Lung (tissue), 12 donors: Measurements from ENCODE around the gene CDH13. TPM values are rescaled to one million over a fixed set of nuclear protein-coding genes. Genes with fewer than 3 reads are reported as not detected.

ENCODE experiments used
- ATAC-seq: fragments of 200-7000 bp; cut with Tn5 transposase; one replicate; pipeline ENCODE4 v1.9.1; 2020; ENCODE audit warnings: moderate number of reproducible peaks; ENCODE audit not compliant: insufficient read depth, low FRiP score
- DNase-seq, 3 donors: peaks; one replicate each; pipeline ENCODE4 v3.0.0-alpha.2; 2013 to 2017
- H3K27ac ChIP-seq, 2 donors: one replicate each; pipeline ENCODE4 v1.5.1; 2013; ENCODE audit warnings: mild to moderate bottlenecking in 2 of 2, moderate library complexity in 2 of 2, control low read depth in 1 of 2, inconsistent platforms in 1 of 2, low read depth in 1 of 2, low read length in 1 of 2
- H3K27me3 ChIP-seq, 3 donors: one replicate each; pipeline ENCODE4 v1.5.1; 2013; ENCODE audit warnings: low read length in 2 of 3; ENCODE audit not compliant: control insufficient read depth in 3 of 3, insufficient read depth in 3 of 3
- H3K36me3 ChIP-seq, 4 donors: one replicate each; pipeline ENCODE4 v1.5.1; 2013; ENCODE audit warnings: low read length in 4 of 4, mild to moderate bottlenecking in 1 of 4, moderate library complexity in 1 of 4; ENCODE audit not compliant: control insufficient read depth in 4 of 4, insufficient read depth in 4 of 4
- H3K4me1 ChIP-seq, 5 donors: one replicate each; pipeline ENCODE4 v1.5.1; 2013; ENCODE audit warnings: low read length in 5 of 5, mild to moderate bottlenecking in 2 of 5, moderate library complexity in 1 of 5; ENCODE audit not compliant: control insufficient read depth in 5 of 5, insufficient read depth in 5 of 5
- H3K4me3 ChIP-seq: one replicate; pipeline ENCODE4 v1.5.1; 2013; ENCODE audit warnings: mild to moderate bottlenecking, control low read depth, moderate library complexity
- H3K9ac ChIP-seq, 2 donors: one replicate each; pipeline ENCODE4 v1.5.1; 2013; ENCODE audit warnings: low read length in 2 of 2, control low read depth in 1 of 2; ENCODE audit not compliant: insufficient read depth in 1 of 2
- H3K9me3 ChIP-seq, 4 donors: one replicate each; pipeline ENCODE4 v1.5.1; 2013; ENCODE audit warnings: low read length in 3 of 4, mild to moderate bottlenecking in 1 of 4, moderate library complexity in 1 of 4; ENCODE audit not compliant: control insufficient read depth in 4 of 4, insufficient read depth in 3 of 4
- CTCF ChIP-seq: IDR thresholded peaks from 2 replicates; pipeline ENCODE4 v1.5.1; 2012; ENCODE audit warnings: mild to moderate bottlenecking; ENCODE audit errors: control extremely low read depth, extremely low read depth
- WGBS, 2 donors: extraction: QIAGEN DNeasy Blood & Tissue Kit; methylation state at CpG; one replicate each; pipeline ENCODE4 v1.1.7; 2013; 5-methylcytosine and 5-hydroxymethylcytosine counted together
- polyA plus RNA-seq, 2 donors: library from polyadenylated mRNA; stranded (reverse); fragments of 200-250 nt; gene quantifications; one replicate each; pipeline ENCODE4 v1.2.1, GENCODE V29; 2013
- total RNA-seq, 2 donors: library from RNA; depleted of rRNA in 1 of 2; stranded (reverse); fragments of >200 nt in 1 of 2; gene quantifications; one replicate each; pipeline ENCODE4 v1.2.1, GENCODE V29; 2014 to 2021
- donor health status: control.
- donor health status: control.
- donor health status: Bipolar disorder and iron deficiency.
- donor health status: healthy.
- donor health status: DM: yes; HTN: yes; CAD: no.

The CDH13 gene
- total and polyA plus RNA-seq, 4 donors = 2.1 to 12.3 (median 7.3) TPM

- 89 to 90% methylated on average over 3 of the region's 3 CpGs for WGBS, 2 donors
- no peak overlapping the region for H3K9ac ChIP-seq
- peaks cover 0 to 4% (median 0%) of the 10 kb centered on the region in 5 donors for H3K4me1 ChIP-seq
- ATAC-seq (no peak), DNase-seq (no peak)
- H3K4me3 ChIP-seq = no peak overlapping the region
- H3K36me3 ChIP-seq = no peaks in the 10 kb centered on the region
- H3K27me3 ChIP-seq = no peaks in the 10 kb centered on the region
- TF ChIP-seq CTCF = no peak
- peaks cover 0 to 3% (median 0%) of the 10 kb centered on the region in 4 donors for H3K9me3 ChIP-seq
- H3K27ac ChIP-seq = no peak overlapping the region
Measured at GRCh38 chr16:82720414-82720813, 93.6 kb downstream of the CDH13 start.

GRCh38 chr16:82726306-82726705 lies 99.5 kb downstream of the CDH13 start:
- WGBS, 2 donors = 88 to 92% methylated on average over 2 of the region's 2 CpGs
- Histone ChIP-seq H3K9ac (no peak overlapping the region), H3K4me1 (peaks cover 0 to 9% (median 0%) of the 10 kb centered on the region in 5 donors), H3K36me3 (peaks cover 0 to 5% (median 0%) of the 10 kb centered on the region in 4 donors), H3K9me3 (peaks cover 0 to 3% (median 0%) of the 10 kb centered on the region in 4 donors), H3K4me3 (no peak overlapping the region), H3K27ac (no peak overlapping the region), H3K27me3 (no peaks in the 10 kb centered on the region)
- DNase-seq (no peak), ATAC-seq (no peak)
- TF ChIP-seq CTCF = no peak

- Histone ChIP-seq H3K27ac (no peak overlapping the region), H3K4me1 (peaks cover 0 to 21% (median 0%) of the 10 kb centered on the region in 5 donors), H3K9me3 (peaks cover 0 to 3% (median 0%) of the 10 kb centered on the region in 4 donors), H3K27me3 (no peaks in the 10 kb centered on the region), H3K9ac (no peak overlapping the region), H3K4me3 (no peak overlapping the region), H3K36me3 (peaks cover 0 to 5% (median 0%) of the 10 kb centered on the region in 4 donors)
- no peak for TF ChIP-seq CTCF
- 86 to 89% methylated on average over 2 of the region's 2 CpGs for WGBS, 2 donors
- ATAC-seq (no peak), DNase-seq (no peak)
Measured at GRCh38 chr16:82728901-82729300, 102.1 kb downstream of the CDH13 start.

GRCh38 chr16:82730901-82731300 lies 104.1 kb downstream of the CDH13 start:
- no peak overlapping the region for H3K9ac ChIP-seq
- DNase-seq = peak; percentile 51 to 87 (median 55)

More at GRCh38 chr16:82730901-82731300, 104.1 kb downstream of the CDH13 start:
- Histone ChIP-seq H3K9me3 (peaks cover 0 to 3% (median 0%) of the 10 kb centered on the region in 4 donors), H3K4me1 (peaks cover 0 to 40% (median 0%) of the 10 kb centered on the region in 5 donors), H3K27ac (no peak overlapping the region), H3K36me3 (peaks cover 0 to 5% (median 0%) of the 10 kb centered on the region in 4 donors), H3K4me3 (no peak overlapping the region), H3K27me3 (no peaks in the 10 kb centered on the region)
- TF ChIP-seq CTCF = no peak
- 77 to 82% methylated on average over 2 of the region's 2 CpGs for WGBS, 2 donors
- ATAC-seq = no peak
